HFF-Myc (cell line): ENCODE results near the gene ME3.

Experiments used
- DNase-seq: peaks from one replicate; pipeline ENCODE4 v3.0.0-alpha.2; 2011; ENCODE audit warnings: low read depth; ENCODE audit errors: extremely low read depth
- H3K4me3 ChIP-seq: replicated peaks from 2 replicates; pipeline ENCODE4 v1.5.1; 2011; ENCODE audit warnings: low read depth, mild to moderate bottlenecking, control low read depth, low read length
- CTCF ChIP-seq: IDR thresholded peaks from 2 replicates; pipeline ENCODE4 v1.5.1; 2012; ENCODE audit warnings: mild to moderate bottlenecking, low read depth, low read length, control low read depth; ENCODE audit errors: missing control alignments

Gene ME3

GRCh38 chr11:86510097-86510496 is 162.3 kb downstream of the ME3 start:
- TF ChIP-seq CTCF: no peak
- no peak overlapping the region for H3K4me3 ChIP-seq
- DNase-seq: no peak

GRCh38 chr11:86509588-86509974 is 162.8 kb downstream of the ME3 start:
- DNase-seq: no peak
- TF ChIP-seq CTCF: no peak

GRCh38 chr11:86508604-86509587 is 163.5 kb downstream of the ME3 start:
- no peak overlapping the region for H3K4me3 ChIP-seq
- no peak for TF ChIP-seq CTCF
- no peak for DNase-seq

More at GRCh38 chr11:86509588-86509974, 162.8 kb downstream of the ME3 start:
- H3K4me3 ChIP-seq: no peak overlapping the region

- TF ChIP-seq CTCF: no peak
- no peak overlapping the region for H3K4me3 ChIP-seq
- DNase-seq: no peak
Measured at GRCh38 chr11:86507249-86507845, 165.1 kb downstream of the ME3 start.

GRCh38 chr11:86506235-86506634 is 166.2 kb downstream of the ME3 start:
- TF ChIP-seq CTCF: no peak
- H3K4me3 ChIP-seq: no peak overlapping the region
- no peak for DNase-seq

- no peak for DNase-seq
- TF ChIP-seq CTCF: no peak
- no peak overlapping the region for H3K4me3 ChIP-seq
Measured at GRCh38 chr11:86503131-86503530, 169.3 kb downstream of the ME3 start.
